H9 (cell line): ENCODE results near the gene PITPNB. TPM values are rescaled to one million over a fixed set of nuclear protein-coding genes. Genes with fewer than 3 reads are reported as not detected.

ENCODE experiments used
- DNase-seq: peaks from one replicate; pipeline ENCODE4 v3.0.0-alpha.2; 2017
- H2AFZ ChIP-seq: one replicate; pipeline ENCODE4 v1.6.1; 2013; ENCODE audit warnings: mild to moderate bottlenecking, low read length, control low read depth, moderate library complexity
- H2AK5ac ChIP-seq: 2 replicates; pipeline ENCODE4 v1.6.1; 2013; ENCODE audit warnings: low read length, control low read depth, mixed read lengths; ENCODE audit not compliant: insufficient read length
- H2BK120ac ChIP-seq: one replicate; pipeline ENCODE4 v1.6.1; 2013; ENCODE audit warnings: low read depth, mild to moderate bottlenecking, low read length, control low read depth, inconsistent platforms; ENCODE audit not compliant: poor library complexity, severe bottlenecking
- H2BK12ac ChIP-seq: 2 replicates; pipeline ENCODE4 v1.6.1; 2013; ENCODE audit warnings: low read length, control low read depth, mixed read lengths, low read depth; ENCODE audit not compliant: insufficient read length
- H2BK15ac ChIP-seq: 2 replicates; pipeline ENCODE4 v1.6.1; 2013; ENCODE audit warnings: low read depth, low read length, control low read depth
- H2BK20ac ChIP-seq: one replicate; pipeline ENCODE4 v1.6.1; 2013; ENCODE audit warnings: low read depth, mild to moderate bottlenecking, low read length, control low read depth, inconsistent platforms; ENCODE audit not compliant: poor library complexity, severe bottlenecking
- H2BK5ac ChIP-seq: 2 replicates; pipeline ENCODE4 v1.6.1; 2013; ENCODE audit warnings: low read length, control low read depth, mixed read lengths; ENCODE audit not compliant: insufficient read length
- H3K14ac ChIP-seq: 2 replicates; pipeline ENCODE4 v1.6.1; 2013; ENCODE audit warnings: low read length, control low read depth; ENCODE audit not compliant: insufficient read depth
- H3K18ac ChIP-seq: 2 replicates; pipeline ENCODE4 v1.6.1; 2013; ENCODE audit warnings: low read depth, mild to moderate bottlenecking, mixed read lengths, low read length, control low read depth; ENCODE audit not compliant: insufficient read length
- H3K23ac ChIP-seq: 2 replicates; pipeline ENCODE4 v1.6.1; 2013; ENCODE audit warnings: low read length, control low read depth, mixed read lengths, low read depth; ENCODE audit not compliant: insufficient read length
- H3K23me2 ChIP-seq: 2 replicates; pipeline ENCODE4 v1.6.1; 2013; ENCODE audit warnings: low read depth, mild to moderate bottlenecking, mixed read lengths, low read length, control low read depth; ENCODE audit not compliant: insufficient read length, poor library complexity, severe bottlenecking
- H3K27ac ChIP-seq: 2 replicates; pipeline ENCODE4 v1.5.1; 2013; ENCODE audit warnings: low read length, control low read depth, mixed read lengths, low read depth; ENCODE audit not compliant: insufficient read length
- H3K27me3 ChIP-seq: 2 replicates; pipeline ENCODE4 v1.6.1; 2013; ENCODE audit warnings: low read length, control low read depth, inconsistent platforms; ENCODE audit not compliant: insufficient read depth
- H3K4ac ChIP-seq: 2 replicates; pipeline ENCODE4 v1.6.1; 2013; ENCODE audit warnings: low read depth, mild to moderate bottlenecking, control low read depth, inconsistent platforms, low read length, moderate library complexity
- H3K4me1 ChIP-seq: 2 replicates; pipeline ENCODE4 v1.6.1; 2013; ENCODE audit warnings: low read length, control low read depth, inconsistent platforms; ENCODE audit not compliant: insufficient read depth
- H3K4me2 ChIP-seq: 2 replicates; pipeline ENCODE4 v1.6.1; 2013; ENCODE audit warnings: low read length, control low read depth, mixed read lengths; ENCODE audit not compliant: insufficient read length, insufficient read depth
- H3K56ac ChIP-seq: 2 replicates; pipeline ENCODE4 v1.6.1; 2013; ENCODE audit warnings: low read depth, mild to moderate bottlenecking, mixed read lengths, low read length, control low read depth; ENCODE audit not compliant: insufficient read length
- H3K79me1 ChIP-seq: 2 replicates; pipeline ENCODE4 v1.6.1; 2013; ENCODE audit warnings: low read depth, mild to moderate bottlenecking, moderate library complexity, low read length, control low read depth, inconsistent platforms; ENCODE audit not compliant: insufficient read depth, poor library complexity, severe bottlenecking
- H3K79me2 ChIP-seq: 2 replicates; pipeline ENCODE4 v1.6.1; 2013; ENCODE audit warnings: low read length, control low read depth, inconsistent platforms; ENCODE audit not compliant: insufficient read depth
- H3K9ac ChIP-seq: 2 replicates; pipeline ENCODE4 v1.6.1; 2013; ENCODE audit warnings: low read length, control low read depth, mixed read lengths; ENCODE audit not compliant: insufficient read length; ENCODE audit errors: extremely low read depth
- H3K9me3 ChIP-seq: one replicate; pipeline ENCODE4 v1.6.1; 2013; ENCODE audit warnings: low read depth, low read length, inconsistent platforms; ENCODE audit not compliant: control insufficient read depth
- H3T11ph ChIP-seq: one replicate; pipeline ENCODE4 v1.6.1; 2013; ENCODE audit warnings: mild to moderate bottlenecking, low read length, control low read depth, inconsistent platforms
- H4K20me1 ChIP-seq: one replicate; pipeline ENCODE4 v1.6.1; 2013; ENCODE audit not compliant: control insufficient read depth, insufficient read length, insufficient read depth
- H4K5ac ChIP-seq: 2 replicates; pipeline ENCODE4 v1.6.1; 2013; ENCODE audit warnings: low read depth, mild to moderate bottlenecking, mixed read lengths, low read length, control low read depth; ENCODE audit not compliant: insufficient read length
- H4K8ac ChIP-seq: replicated peaks from 2 replicates; pipeline ENCODE4 v1.6.1; 2013; ENCODE audit warnings: low read length, control low read depth, mixed read lengths, low read depth; ENCODE audit not compliant: insufficient read length
- H4K91ac ChIP-seq: 2 replicates; pipeline ENCODE4 v1.6.1; 2013; ENCODE audit warnings: low read depth, mild to moderate bottlenecking, moderate library complexity, mixed read lengths, low read length, control low read depth; ENCODE audit not compliant: insufficient read length
- H3K27ac Mint-ChIP-seq, 3 experiments: 2 replicates in 2 of 3; 3 replicates in 1 of 3; pipeline ENCODE4 v1.8.0; 2020 to 2021; ENCODE audit warnings: mixed read lengths in 3 of 3, mild to moderate bottlenecking in 1 of 3, moderate library complexity in 1 of 3
- H3K27me3 Mint-ChIP-seq: 2 replicates; pipeline ENCODE4 v1.8.0; 2021; ENCODE audit warnings: low read depth, mild to moderate bottlenecking, moderate library complexity, mixed read lengths
- H3K36me3 Mint-ChIP-seq, 3 experiments: 2 replicates in 2 of 3; 3 replicates in 1 of 3; pipeline ENCODE4 v1.8.0; 2020 to 2021; ENCODE audit warnings: low read depth in 3 of 3, mixed read lengths in 3 of 3; ENCODE audit not compliant: insufficient read depth in 1 of 3
- H3K4me1 Mint-ChIP-seq, 2 experiments: 2 replicates each; pipeline ENCODE4 v1.8.0; 2020; ENCODE audit warnings: mixed read lengths in 2 of 2
- H3K4me3 Mint-ChIP-seq, 2 experiments: 2 replicates in 1 of 2; 3 replicates in 1 of 2; pipeline ENCODE4 v1.8.0; 2020 to 2021; ENCODE audit warnings: mild to moderate bottlenecking in 2 of 2, mixed read lengths in 2 of 2, moderate library complexity in 1 of 2
- H3K9me3 Mint-ChIP-seq, 2 experiments: 2 replicates in 1 of 2; 3 replicates in 1 of 2; pipeline ENCODE4 v1.8.0; 2020; ENCODE audit warnings: mild to moderate bottlenecking in 2 of 2, mixed read lengths in 2 of 2, moderate library complexity in 1 of 2
- CTCF ChIP-seq: fragments of 200-600 bp; sonication (generic); conservative IDR thresholded peaks from 3 replicates; pipeline ENCODE4 v1.8.0; 2021; ENCODE audit warnings: antibody characterized with exemption, mild to moderate bottlenecking
- whole genome bisulfite sequencing: extraction: QIAGEN DNeasy Blood & Tissue Kit; methylation state at CpG from one replicate; pipeline ENCODE4 v1.1.7; 2013; ENCODE audit warnings: missing lambda C conversion rate, low lambda C conversion rate, mixed read lengths; ENCODE audit not compliant: insufficient read length; ENCODE audit errors: extremely low coverage; 5-methylcytosine and 5-hydroxymethylcytosine counted together
- total RNA-seq: library from RNA; stranded (reverse); gene quantifications from 2 replicates; pipeline ENCODE4 v1.2.1, GENCODE V29; 2021

PITPNB gene
- total RNA-seq, 1 experiment from 2014 or later = 106 TPM

DNA sequence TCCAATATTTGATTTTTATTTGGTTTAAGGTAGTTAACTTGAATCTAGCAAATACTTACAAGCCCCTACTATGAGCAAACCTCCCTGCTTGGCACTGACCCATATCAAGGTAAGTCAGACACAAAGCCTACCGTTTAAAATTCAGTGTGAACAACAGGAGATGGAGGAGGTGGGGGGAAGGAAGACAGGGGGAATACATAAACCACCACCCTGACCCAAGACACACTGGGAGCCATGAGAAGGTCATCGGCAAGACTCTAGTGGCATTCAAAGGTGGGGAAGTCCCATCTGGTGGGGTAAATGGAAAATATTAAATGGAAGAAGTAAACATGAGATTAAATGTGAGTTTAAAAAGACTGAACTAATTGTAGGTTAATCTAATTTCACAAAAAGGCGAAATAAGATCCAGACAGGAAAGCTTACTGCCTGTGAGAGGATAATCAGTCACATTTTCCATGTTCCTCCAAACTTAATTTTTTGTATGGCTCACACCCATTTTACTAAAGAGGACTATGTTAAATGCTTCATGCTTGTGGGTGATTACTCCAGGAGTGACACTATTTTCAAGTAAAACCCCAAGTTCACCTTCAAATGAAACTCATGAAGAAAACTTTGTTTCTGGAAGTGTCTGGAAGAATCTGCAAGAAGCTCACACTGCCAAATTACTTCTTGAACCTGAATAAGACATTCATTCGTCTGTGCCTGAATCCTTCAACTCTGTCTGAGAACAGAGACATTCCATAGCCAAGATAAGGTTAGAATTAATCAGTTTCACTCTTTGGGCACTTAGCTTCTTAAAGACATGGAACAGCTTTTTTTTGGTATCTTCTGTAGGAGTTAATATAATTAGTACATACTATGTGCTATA lies 51.7 kb downstream of the PITPNB start:
- H3K27ac Mint-ChIP-seq = peak overlapping the region; percentile 32 to 81 (median 46); a peak in 4 of 7 replicates
- no peak overlapping the region for H2BK5ac ChIP-seq
- H2AFZ ChIP-seq = no peak overlapping the region
- no peaks in the 10 kb centered on the region for H3K9me3 ChIP-seq
- H2BK20ac ChIP-seq = no peak overlapping the region
- H3K4me1 Mint-ChIP-seq = peaks cover 12 to 13% of the 10 kb centered on the region in 2 experiments
- H4K8ac ChIP-seq = no peak overlapping the region
- H2BK15ac ChIP-seq = no peak overlapping the region
- no peaks in the 10 kb centered on the region for H3K4me1 ChIP-seq
- no peak overlapping the region for H3K14ac ChIP-seq
- whole genome bisulfite sequencing = no CpG with 5 or more reads among the region's 4 CpGs
- H3K9ac ChIP-seq = no peak overlapping the region
- no peak overlapping the region for H3K4me2 ChIP-seq
- no peak for DNase-seq
- H3K27me3 ChIP-seq = no peaks in the 10 kb centered on the region
- H3K36me3 Mint-ChIP-seq = peaks cover 6 to 24% (median 10%) of the 10 kb centered on the region in 3 experiments; a peak in 6 of 7 replicates
- H3K18ac ChIP-seq = no peak overlapping the region
- H3K4ac ChIP-seq = no peak overlapping the region
- H4K91ac ChIP-seq = no peak overlapping the region
- no peak overlapping the region for H3K56ac ChIP-seq
- no peak overlapping the region for H2BK12ac ChIP-seq
- H3K4me3 Mint-ChIP-seq = no peak overlapping the region
- no peaks in the 10 kb centered on the region for H3K9me3 Mint-ChIP-seq
- H3K79me2 ChIP-seq = no peaks in the 10 kb centered on the region
- no peak overlapping the region for H2AK5ac ChIP-seq
- no peak overlapping the region for H2BK120ac ChIP-seq
- H3K27ac ChIP-seq = no peak overlapping the region
- H3K23me2 ChIP-seq = no peaks in the 10 kb centered on the region
- no peaks in the 10 kb centered on the region for H3K79me1 ChIP-seq
- H3K23ac ChIP-seq = no peak overlapping the region
- no peak overlapping the region for H4K5ac ChIP-seq
- no peak overlapping the region for H3T11ph ChIP-seq
- H4K20me1 ChIP-seq = no peaks in the 10 kb centered on the region
- no peaks in the 10 kb centered on the region for H3K27me3 Mint-ChIP-seq
- no peak for TF ChIP-seq CTCF
